NCI-H2107 (cell line): ENCODE data around the gene INO80E.

Experiments used
- DNase-seq: peaks from one replicate; lab custom pipeline; 2025; lab: John Stamatoyannopoulos, UW

INO80E gene

GRCh38 chr16:29993191-29993902, 2.7 kb upstream of the INO80E start:
- DNase-seq, result no peak

GRCh38 chr16:29993903-29994599, 2.0 kb upstream of the INO80E start:
- no peak for DNase-seq

- DNase-seq, result no peak
Measured at GRCh38 chr16:29994600-29995323, 1.3 kb upstream of the INO80E start.

GRCh38 chr16:29995324-29995910, 624 bp upstream of the INO80E start, which contains the start of gene HIRIP3:
HIRIP3 (minus strand) TSS chr16:29995617; CDS start chr16:29995605, 12 bp downstream.
- peak; percentile 66 for DNase-seq

GRCh38 chr16:29996766-29997250, 767 bp downstream of the INO80E start:
- DNase-seq, result no peak

GRCh38 chr16:29999605-30000004, 3.6 kb downstream of the INO80E start:
- no peak for DNase-seq

- peak; percentile 66 for DNase-seq
Measured at GRCh38 chr16:30000735-30001631, 4.9 kb downstream of the INO80E start.

- DNase-seq, result no peak
Measured at GRCh38 chr16:30002614-30003346, 6.7 kb downstream of the INO80E start.

DNA sequence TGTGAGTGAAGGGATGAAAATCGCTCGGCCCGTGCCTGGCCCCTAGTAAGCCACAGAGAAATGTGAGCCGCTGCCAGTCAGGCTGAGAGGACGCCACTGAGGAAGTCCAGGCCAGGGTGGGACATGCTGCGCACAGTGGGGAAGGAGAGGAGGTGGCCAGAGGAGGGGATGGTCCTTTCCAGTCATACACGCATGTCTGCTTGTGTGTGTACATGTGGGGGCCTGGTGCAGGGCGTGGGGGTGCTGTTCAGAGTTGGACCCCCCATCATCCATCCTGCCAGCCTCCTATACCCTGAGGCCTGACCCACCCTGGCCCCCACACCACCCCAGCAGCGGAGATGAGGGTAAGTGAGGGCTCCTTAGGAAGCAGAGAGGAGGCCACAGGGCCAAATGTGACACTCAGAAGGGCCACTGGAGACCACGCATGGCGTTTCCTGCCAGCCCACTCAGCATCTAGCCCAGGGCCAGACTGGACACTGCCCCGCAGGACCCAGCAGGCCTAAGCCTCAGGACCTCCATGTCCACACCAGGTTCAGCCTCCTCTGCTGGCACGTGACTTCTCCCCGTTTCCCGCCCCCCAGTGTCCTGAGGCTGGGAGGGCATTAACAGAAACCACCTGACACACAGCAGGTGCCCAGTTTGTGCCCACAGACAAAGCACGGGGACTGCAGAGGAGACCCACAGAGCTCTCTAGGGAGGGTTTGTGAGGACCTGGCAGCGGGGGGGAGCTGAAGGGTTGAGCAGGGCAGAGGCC, 7.8 kb downstream of the INO80E start:
- DNase-seq, result no peak

DNA sequence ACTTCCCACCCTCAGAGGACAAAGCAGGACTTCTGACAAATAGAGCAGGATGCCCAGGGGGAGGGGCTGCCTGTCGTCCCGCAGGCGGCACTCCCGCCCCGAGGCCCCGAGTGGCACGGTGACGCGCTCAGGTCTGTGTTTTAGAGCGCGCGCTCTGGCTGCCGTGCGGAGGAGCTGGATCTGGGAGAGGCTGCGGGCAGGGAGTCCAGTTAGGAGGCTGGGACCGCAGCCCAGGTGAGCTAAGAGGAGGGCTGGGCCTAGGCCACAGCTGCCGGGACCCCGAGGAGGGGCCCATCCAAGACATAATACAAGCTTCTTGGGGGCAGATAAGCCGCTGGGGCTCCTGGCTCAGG, 8.4 kb downstream of the INO80E start:
- DNase-seq, result peak; percentile 56

DNA sequence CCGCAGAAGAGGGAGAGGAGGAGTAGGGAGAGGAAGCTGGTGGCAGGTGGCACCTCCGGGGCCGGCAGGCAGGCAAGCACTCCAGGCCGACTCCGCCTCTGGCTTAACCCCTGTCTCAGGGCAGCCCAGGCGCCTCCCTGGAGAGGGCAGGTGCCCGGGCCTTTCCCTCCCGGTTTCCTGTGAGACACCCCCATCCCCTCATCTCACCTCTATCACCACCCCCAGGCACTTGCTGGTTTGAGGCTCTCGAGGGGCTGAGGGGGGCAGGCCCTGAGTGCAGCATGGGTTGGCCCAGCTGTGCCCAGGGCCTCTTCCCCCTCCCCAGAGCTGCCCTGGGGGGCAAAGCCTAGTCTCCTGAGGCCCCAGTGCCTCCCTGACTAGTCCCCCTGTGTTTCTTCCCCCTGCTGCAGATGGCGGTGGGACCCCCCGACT, 8.8 kb downstream of the INO80E start:
- DNase-seq, result peak; percentile 60

- DNase-seq, result no peak
Measured at GRCh38 chr16:30005341-30006094, 9.5 kb downstream of the INO80E start.

DNA sequence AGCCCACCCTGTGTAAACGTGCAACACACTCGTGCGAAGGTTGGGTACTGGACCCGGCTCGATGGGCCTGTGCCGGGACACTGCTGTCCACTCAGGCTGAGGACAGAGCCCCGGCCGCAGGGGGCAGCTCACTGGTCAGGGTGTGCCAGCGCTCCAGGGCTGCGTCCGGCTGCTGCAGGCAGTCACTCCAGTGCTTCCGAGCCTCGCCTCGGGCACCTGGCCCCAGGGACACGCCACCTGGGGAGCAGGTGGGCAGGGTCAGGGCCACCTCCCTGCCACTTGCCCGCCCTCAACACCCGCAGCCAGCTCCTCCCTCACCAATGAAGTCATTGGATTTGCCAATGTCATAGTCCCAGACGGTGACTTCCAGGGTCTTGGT, 10.0 kb downstream of the INO80E start:
- DNase-seq, result no peak

DNA sequence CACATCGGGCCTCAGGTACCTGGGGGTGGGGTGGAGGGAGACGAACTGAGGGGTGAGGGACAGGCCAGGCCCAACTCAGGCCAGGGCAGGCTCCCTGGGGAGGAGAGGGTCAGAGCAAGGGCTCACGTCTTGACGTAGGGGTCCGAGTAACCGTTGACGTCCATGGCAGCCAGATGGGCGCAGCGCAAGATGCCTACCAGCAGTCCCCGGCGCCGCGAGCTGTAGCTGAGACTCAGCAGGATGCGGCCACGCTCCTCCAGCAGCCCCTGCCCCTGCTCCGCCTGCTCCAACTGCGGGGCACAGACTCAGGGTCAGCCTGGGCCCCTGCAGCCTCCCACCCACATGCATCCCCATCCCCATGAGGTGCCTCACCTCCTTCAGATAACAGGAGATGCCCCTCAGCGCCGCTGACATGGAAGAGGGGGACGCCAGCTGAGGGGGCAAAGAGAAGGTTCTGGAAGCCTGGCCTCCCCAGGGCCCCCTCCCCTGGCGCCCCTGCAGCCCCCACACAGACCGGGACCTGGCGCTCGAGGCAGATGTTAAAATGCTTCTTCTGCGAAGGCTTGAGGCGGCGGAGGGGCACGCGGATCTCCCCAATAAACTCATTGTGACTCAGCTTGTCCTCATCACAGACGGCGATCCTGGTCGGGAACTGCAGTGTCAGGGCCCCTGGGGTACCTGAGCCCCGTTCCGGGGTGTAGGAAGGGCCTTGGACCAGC, 10.8 kb downstream of the INO80E start:
- no peak for DNase-seq

- DNase-seq, result no peak
Measured at GRCh38 chr16:30007378-30007895, 11.4 kb downstream of the INO80E start.

DNA sequence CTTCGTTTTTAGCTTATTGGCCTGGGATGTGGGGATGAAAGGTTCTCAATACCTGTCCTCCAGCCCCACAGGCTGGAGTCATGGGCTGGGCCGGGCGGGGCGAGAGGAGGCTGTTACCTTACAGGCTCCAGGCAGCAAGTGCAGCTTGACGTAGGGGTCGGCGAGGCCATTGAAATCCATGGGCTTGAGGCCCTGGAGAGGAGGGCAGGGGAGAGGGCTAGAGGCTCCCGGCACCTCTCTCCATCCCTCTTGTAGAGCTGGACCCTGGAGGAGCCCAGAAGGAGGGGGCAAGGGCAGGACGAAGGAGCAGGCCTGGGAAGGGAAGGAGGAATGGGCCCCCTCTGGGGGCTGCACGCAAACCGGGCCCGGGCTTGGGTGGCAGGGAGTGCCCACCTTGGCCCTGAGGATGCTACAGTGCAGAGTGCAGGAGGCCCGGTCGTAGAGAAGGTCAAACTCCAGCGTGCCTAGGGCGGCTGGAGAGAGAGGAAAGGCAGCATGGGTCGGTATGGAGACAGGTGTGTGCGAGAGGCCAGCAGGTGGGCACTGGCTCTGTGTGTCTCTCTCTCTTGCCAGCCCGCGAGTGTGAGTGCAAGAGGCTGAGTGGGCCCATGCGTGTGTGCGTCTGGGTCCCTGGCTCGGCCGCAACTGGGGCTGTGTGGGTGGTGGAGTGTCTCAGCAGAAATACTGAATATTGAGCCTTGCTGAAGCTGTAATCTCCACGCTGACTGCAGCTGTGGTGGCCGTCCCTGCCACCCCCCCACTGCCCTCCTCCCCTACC, 13.2 kb downstream of the INO80E start:
- DNase-seq, result no peak
